Suprapubic skin (tissue), 4 donors: ENCODE data around the gene MUL1.

Source experiments
- CTCF ChIP-seq, 2 donors: fragments of 200-600 bp in 1 of 2; fragments of 450-650 bp in 1 of 2; sonication (generic) in 1 of 2; IDR thresholded peaks; one replicate each; pipeline ENCODE4 v1.5.1; 2016 to 2019; ENCODE audit warnings: antibody characterized with exemption in 2 of 2, mild to moderate bottlenecking in 1 of 2, moderate library complexity in 1 of 2
- POLR2A ChIP-seq, 2 donors: fragments of 450-650 bp; IDR thresholded peaks; one replicate each; pipeline ENCODE4 v1.6.1; 2017; ENCODE audit warnings: antibody characterized with exemption in 2 of 2, mild to moderate bottlenecking in 2 of 2, moderate library complexity in 2 of 2
- POLR2AphosphoS5 ChIP-seq, 3 donors: sonication (generic); formaldehyde crosslinking; IDR thresholded peaks; one replicate each; pipeline ENCODE4 v1.6.1; 2017; ENCODE audit warnings: antibody characterized with exemption in 3 of 3

GRCh38 chr1:20469406-20470076, 38.4 kb downstream of the MUL1 start:
- TF ChIP-seq CTCF (IDR thresholded peaks at IDR 0.05) (no peak), POLR2AphosphoS5 (IDR thresholded peaks at IDR 0.05) (no peak), POLR2A (IDR thresholded peaks at IDR 0.05) (no peak)
